Stimulated activated CD8-positive, alpha-beta memory T cell treated with anti-CD3 and anti-CD28 coated beads, Interleukin-7, amount 100 ng/mL, for 1 hour (primary cell): ENCODE results near the gene CACNA1H.

Experiments
- DNase-seq, 2 donors: peaks; one replicate each; pipeline ENCODE4 v3.0.0-alpha.2; 2020; ENCODE audit warnings: low read depth in 2 of 2

CACNA1H gene

DNA sequence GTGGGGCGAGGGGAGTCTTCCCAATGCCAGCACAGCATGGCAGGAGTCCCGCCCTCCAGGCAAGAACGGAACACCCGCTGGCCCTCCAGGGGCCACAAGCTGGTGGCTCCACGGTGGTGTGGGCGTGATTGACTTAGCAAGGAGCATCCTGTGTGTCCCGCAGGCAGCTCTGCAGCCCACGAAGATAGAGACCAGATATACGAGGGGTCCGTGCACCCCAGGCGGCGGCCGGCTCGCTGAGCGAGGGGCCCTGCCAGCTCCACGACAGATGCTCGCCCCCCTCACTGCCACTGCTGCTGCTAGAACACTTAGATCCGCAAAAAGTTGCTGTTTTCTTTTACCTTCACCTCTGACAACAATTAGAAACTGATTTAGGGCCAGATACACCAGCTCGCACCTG lies 10.0 kb upstream of the CACNA1H start:
- DNase-seq = no peak

DNA sequence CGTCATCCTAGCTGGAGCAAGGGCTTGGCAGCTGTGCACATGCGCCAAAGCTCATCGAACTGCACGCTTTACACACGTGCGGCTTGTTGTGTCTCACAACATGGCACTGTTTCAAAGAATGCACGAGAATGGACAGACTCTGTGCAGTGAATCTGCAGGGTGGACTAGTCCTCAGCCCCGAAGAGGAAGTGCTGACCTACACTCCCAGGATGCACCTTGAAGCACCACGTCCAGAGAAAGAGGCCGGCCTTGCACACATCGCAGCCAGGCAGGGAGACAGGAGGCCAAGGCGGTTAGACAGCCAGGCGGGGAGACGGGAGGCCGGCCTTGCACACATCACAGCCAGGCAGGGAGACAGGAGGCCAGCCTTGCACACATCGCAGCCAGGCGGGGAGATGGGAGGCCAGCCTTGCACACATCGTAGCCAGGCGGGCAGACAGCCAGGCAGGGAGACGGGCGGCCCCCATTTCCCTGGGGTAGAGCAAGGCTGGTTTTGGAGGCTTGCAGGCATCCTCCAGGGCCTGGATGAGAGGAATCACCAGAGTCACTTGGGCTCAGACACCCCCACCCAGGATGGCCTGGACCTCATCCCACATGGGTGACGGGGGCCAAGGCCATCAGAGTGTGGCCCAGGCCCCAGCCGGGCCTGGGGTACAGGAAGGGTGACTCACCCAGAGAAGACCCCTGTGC lies 9.0 kb upstream of the CACNA1H start:
- DNase-seq = no peak

DNA sequence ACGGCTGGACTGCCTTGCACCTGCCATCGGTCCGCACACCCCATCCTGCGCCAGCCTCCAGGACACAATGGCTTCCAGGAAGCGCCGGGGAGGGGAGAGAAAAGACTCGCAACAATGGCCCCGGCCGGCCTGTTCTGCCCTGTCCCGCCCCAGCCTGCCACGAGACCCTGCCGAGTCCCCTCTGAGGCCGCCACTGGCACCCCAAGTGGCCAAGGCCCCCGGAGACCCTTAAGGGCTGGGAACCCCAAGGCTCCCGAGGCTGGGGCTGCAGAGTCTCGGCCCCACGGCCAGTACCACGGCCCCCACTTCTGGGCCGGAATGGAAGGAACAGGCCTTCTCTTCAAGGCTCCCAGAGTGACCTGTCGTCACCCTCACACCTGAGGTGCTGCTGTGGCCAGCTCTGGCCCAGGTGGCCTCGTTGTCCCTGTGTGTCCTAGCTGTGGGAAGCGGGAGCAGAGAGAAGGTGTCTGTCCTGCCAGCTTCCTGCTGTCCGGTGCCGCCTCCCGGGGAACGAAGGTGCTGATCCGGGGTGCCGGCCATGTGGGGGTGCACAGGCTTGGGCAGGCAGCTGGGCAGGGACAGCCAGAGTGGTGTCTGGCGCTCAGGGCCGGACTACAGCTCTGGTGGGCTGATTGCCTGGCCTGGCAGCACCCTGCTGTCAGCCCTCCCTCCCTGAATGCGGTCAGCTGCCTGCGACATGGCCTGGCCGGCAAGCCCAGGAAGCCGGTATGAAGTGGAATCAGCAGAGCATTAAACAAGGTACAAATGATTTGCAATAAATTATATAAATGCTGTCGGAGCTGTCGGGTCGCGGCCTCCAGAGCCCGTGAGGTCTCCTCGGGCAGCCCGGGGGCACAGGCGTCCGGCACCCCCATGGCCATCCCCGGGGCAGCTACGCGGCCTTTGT lies 8.2 kb upstream of the CACNA1H start:
- no peak for DNase-seq

DNA sequence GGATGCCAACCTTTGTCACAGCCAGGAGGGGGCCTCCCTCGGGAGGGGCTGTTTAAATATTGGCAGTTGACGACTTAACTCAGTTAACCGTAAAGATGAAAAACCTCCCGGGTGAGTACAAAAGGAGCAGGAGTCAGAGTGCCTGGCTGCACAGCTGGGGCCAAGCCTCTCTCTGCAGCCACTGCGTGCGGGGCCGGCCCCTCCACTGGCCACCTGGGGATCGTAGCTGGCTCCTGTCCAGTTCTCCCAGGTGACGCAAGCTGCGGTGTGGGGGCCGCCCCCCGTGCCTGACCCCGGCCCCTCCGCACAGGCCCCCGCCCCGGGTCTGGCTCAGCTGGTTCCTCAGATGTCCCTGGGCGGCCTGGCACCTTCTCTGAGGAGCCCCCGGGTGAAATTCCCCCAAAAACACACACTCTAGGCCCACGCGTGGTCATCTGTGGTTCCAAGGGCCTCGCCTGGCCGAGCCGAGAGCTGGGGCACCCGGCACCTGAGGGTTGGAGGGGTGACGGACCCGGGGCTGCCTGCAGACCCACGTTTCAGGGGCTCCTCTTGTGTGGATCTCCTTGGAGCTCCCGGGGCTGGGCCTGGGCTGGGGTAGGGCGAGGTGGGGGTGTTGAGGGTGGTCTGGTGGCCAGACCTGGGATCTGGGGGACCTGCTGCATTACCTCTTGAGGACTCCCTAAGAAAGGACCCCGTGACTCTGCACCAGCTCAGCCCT lies 7.4 kb upstream of the CACNA1H start:
- DNase-seq = no peak

GRCh38 chr16:1146409-1146808 lies 6.5 kb upstream of the CACNA1H start:
- no peak for DNase-seq

- no peak for DNase-seq
These were observed 5.9 kb upstream of the CACNA1H start for GRCh38 chr16:1147027-1147426.

DNA sequence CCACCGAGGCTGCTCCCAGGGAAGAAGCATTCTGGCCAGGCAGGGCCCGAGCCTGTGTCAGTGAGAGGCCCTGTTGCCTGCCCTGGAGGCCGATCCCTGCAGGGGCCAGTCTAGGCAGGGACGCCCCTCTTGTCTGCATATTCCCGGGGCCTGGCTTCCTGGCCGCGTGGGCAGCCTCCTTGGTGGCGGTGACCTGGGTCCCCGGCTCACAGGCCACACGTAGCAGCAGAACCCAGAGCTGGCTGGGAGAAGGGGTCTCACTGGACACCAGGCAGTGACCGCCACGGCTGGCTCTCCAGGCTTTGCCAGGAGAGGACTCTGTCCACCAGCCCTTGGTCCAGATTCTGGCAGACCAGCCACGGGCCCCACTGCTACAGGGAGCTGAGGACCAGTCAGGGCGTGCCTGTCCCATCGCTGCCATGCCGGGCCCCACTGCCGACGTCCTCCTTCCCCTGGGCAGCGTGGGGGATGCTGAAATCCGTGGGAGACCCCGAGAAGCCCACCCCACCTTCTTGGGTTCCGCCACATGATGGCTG lies 3.7 kb upstream of the CACNA1H start:
- DNase-seq = no peak

DNA sequence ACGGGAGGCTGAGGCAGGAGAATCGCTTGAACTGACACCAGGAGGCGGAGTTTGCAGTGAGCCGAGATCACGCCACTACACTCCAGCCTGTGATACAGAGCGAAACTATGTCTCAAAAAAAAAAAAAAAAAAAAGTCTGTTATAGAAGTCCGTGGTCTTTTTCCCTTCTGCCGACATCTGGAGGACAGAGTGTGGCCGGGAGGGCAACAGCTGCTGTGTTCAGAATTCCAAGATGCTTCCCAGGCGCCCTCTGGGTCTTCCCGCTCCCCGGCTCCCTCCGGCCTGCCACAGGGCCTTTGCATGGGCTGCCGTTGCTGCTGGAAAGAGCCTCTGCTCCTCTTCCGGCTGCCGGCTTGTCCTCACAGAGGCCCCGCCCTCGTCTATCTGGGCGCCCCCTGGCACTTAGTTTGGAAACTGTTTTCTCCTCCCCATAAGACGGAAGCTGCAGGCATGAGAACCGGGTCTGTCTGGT lies 2.4 kb upstream of the CACNA1H start:
- DNase-seq = no peak

GRCh38 chr16:1151424-1152122 lies 1.3 kb upstream of the CACNA1H start:
- no peak for DNase-seq

DNA sequence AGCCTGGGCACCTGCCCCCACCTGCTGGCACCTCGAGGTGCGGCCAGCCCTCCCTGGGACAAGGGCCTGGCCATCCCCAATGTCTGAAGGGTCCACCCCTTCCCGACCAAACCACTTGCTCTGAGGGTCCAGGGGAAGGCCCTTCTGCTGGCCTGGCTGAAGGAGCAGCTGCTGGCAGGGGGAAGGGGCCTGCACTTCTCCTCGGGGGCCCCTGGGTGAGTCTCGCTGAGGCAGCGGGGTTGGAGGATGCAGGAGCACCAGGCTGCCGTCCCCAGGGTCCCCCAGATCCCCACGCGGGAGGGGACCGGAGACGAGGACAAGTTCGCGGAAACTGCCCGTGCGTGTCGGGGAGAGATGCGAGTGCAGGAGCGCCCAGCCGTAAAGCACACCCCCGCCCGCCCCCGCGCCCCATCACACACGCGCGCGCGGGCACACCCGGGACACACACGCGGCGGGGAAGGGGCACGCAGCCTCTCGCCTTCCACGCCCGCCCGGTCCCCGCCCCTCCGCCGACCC lies 725 bp upstream of the CACNA1H start:
- DNase-seq = peak in 1 of 2 donors; percentile 13

DNA sequence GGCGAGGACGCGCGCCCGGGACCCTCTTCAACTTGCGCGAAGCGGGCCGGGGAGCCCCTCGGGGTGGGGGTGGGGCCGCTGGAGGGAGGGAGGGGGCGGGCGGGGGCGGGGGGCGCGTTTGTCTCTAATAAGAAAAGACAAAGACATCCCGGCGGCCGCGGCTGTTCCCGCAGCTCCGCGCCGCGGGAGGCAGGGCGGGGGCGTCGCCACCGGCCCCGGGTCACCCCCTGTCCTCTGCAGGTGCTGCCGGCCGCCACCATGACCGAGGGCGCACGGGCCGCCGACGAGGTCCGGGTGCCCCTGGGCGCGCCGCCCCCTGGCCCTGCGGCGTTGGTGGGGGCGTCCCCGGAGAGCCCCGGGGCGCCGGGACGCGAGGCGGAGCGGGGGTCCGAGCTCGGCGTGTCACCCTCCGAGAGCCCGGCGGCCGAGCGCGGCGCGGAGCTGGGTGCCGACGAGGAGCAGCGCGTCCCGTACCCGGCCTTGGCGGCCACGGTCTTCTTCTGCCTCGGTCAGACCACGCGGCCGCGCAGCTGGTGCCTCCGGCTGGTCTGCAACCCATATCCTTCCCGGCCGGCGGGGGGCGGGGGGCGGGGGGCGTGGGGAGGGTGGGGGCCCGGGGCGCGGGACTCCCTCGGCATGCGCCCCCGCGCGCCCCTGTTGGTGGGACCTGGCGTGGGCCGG lies 714 bp downstream of the CACNA1H start:
- DNase-seq = no peak

- no peak for DNase-seq
These were observed 1.5 kb downstream of the CACNA1H start for GRCh38 chr16:1154291-1154886.

DNA sequence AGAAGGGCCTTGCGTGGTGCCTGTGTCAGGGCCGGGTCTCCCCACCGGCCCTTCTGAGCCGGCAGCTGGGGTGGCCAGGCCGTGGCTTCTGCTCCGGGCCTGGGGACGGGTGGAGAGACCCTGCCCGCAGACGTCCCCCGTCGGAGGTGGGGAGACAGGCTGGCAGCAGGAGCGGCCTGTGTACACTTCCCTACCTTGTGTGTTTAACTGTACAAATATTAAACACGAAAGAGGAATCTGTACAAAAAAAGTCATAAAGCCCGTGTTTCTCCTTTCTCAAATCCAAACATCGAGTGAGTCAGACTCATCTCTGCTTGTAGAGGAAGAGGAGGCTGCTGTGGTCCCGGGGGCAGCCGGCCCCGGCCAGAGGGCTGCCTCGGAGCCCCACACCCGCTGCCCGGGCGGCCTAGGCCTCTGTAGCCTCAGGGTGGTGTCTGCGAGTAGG lies 2.0 kb downstream of the CACNA1H start:
- DNase-seq = no peak

DNA sequence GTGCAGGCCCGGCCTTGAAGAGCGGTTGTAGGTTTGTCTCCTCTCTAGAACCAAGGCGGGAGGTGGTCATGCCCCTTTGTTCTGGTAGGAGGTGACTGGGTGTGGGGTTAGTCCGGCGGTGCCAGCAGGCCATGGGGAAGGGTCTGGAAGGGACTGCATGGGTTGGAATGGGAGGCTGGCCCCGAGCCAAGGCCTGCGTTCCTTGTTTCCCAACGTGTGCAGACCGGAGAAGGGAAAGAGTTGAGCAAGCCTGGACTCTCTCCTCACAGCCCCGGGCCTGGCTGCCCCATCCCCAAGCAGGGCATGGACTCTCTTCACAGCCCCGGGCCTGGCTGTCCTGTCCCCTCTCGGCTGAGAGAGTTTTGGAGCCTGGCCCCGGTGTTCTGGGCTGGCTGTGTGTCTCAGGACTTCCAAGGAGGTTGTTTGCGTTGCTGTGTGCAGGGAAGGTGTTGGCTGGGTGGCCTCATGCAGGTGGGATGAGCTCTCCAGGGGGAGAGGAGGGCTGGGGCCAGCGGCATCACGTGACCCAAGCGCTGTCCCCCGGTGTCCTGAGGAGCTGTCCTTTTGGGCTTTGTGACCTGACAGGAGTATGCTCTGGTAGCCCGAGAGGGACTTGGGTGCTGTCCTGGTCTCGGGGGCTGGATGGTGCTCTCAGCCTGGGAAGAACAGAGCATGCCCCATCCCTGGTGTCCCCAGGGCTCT lies 2.6 kb downstream of the CACNA1H start:
- DNase-seq = no peak

- no peak for DNase-seq
These were observed 3.4 kb downstream of the CACNA1H start for GRCh38 chr16:1156055-1156982.

GRCh38 chr16:1156983-1157638 lies 4.2 kb downstream of the CACNA1H start:
- no peak for DNase-seq

- DNase-seq = no peak
These were observed 4.9 kb downstream of the CACNA1H start for GRCh38 chr16:1157639-1158455.
